Neuronal stem cell (in vitro differentiated cells): ENCODE data around the gene CHTF18.

Experiments used
- DNase-seq: peaks from one replicate; pipeline ENCODE4 v3.0.0-alpha.2; 2013; ENCODE audit warnings: low spot score
- H2AFZ ChIP-seq: one replicate; pipeline ENCODE4 v1.6.1; 2013; ENCODE audit warnings: mild to moderate bottlenecking, low read length, inconsistent platforms
- H2AK5ac ChIP-seq: 2 replicates; pipeline ENCODE4 v1.6.1; 2013; ENCODE audit warnings: low read depth, mild to moderate bottlenecking, inconsistent platforms, low read length, moderate library complexity, mixed read lengths
- H2BK120ac ChIP-seq: 2 replicates; pipeline ENCODE4 v1.6.1; 2013; ENCODE audit warnings: low read depth, mild to moderate bottlenecking, inconsistent platforms, low read length, moderate library complexity, mixed read lengths
- H2BK12ac ChIP-seq: one replicate; pipeline ENCODE4 v1.6.1; 2013; ENCODE audit warnings: low read length, inconsistent platforms
- H2BK15ac ChIP-seq: 2 replicates; pipeline ENCODE4 v1.6.1; 2013; ENCODE audit warnings: mild to moderate bottlenecking, low read length, inconsistent platforms, mixed read lengths
- H2BK5ac ChIP-seq: one replicate; pipeline ENCODE4 v1.6.1; 2013; ENCODE audit warnings: inconsistent platforms, mild to moderate bottlenecking, low read length, moderate library complexity
- H3K14ac ChIP-seq: one replicate; pipeline ENCODE4 v1.6.1; 2013; ENCODE audit warnings: low read length, inconsistent platforms
- H3K18ac ChIP-seq: 2 replicates; pipeline ENCODE4 v1.6.1; 2013; ENCODE audit warnings: low read length, inconsistent platforms
- H3K23ac ChIP-seq: 2 replicates; pipeline ENCODE4 v1.6.1; 2013; ENCODE audit warnings: low read depth, mild to moderate bottlenecking, mixed read lengths, low read length, inconsistent platforms; ENCODE audit not compliant: poor library complexity
- H3K27ac ChIP-seq: replicated peaks from 3 replicates; pipeline ENCODE4 v1.5.1; 2013; ENCODE audit warnings: low read length, inconsistent platforms
- H3K27me3 ChIP-seq, 3 experiments: 2 replicates each; pipeline ENCODE4 v1.6.1; 2013; ENCODE audit warnings: low read length in 3 of 3, mild to moderate bottlenecking in 2 of 3, inconsistent platforms in 1 of 3, low read depth in 1 of 3, mixed read lengths in 1 of 3, moderate library complexity in 1 of 3; ENCODE audit not compliant: control insufficient read depth in 3 of 3, insufficient read depth in 3 of 3
- H3K36me3 ChIP-seq, 2 donors: replicated peaks in 1 of 2; 2 replicates each; pipeline ENCODE4 v1.6.1; 2013; ENCODE audit warnings: low read length in 2 of 2; ENCODE audit not compliant: control insufficient read depth in 2 of 2, insufficient read depth in 2 of 2
- H3K4ac ChIP-seq: 2 replicates; pipeline ENCODE4 v1.6.1; 2013; ENCODE audit warnings: inconsistent platforms, mild to moderate bottlenecking, low read length, moderate library complexity
- H3K4me1 ChIP-seq, 2 donors: 1 replicate in 1 of 2; 2 replicates in 1 of 2; pipeline ENCODE4 v1.6.1; 2013; ENCODE audit warnings: low read length in 2 of 2, low read depth in 1 of 2; ENCODE audit not compliant: control insufficient read depth in 2 of 2, insufficient read depth in 1 of 2
- H3K4me2 ChIP-seq: one replicate; pipeline ENCODE4 v1.6.1; 2013; ENCODE audit warnings: mild to moderate bottlenecking, low read length, inconsistent platforms; ENCODE audit not compliant: insufficient read depth, poor library complexity, severe bottlenecking
- H3K4me3 ChIP-seq, 2 donors: 2 replicates each; pipeline ENCODE4 v1.5.1; 2013; ENCODE audit warnings: low read length in 2 of 2, mild to moderate bottlenecking in 2 of 2, inconsistent platforms in 1 of 2, moderate library complexity in 1 of 2
- H3K79me1 ChIP-seq: one replicate; pipeline ENCODE4 v1.6.1; 2013; ENCODE audit warnings: low read depth, mild to moderate bottlenecking, inconsistent platforms, low read length, moderate library complexity
- H3K9ac ChIP-seq: one replicate; pipeline ENCODE4 v1.6.1; 2013; ENCODE audit warnings: mild to moderate bottlenecking, low read depth, low read length, inconsistent platforms; ENCODE audit not compliant: poor library complexity
- H3K9me3 ChIP-seq, 2 donors: replicated peaks in 1 of 2; 2 replicates each; pipeline versions ENCODE3 to v1.6.1; 2013; ENCODE audit warnings: low read length in 2 of 2, mild to moderate bottlenecking in 2 of 2, inconsistent platforms in 1 of 2, low read depth in 1 of 2, mixed read lengths in 1 of 2, moderate library complexity in 1 of 2; ENCODE audit not compliant: control insufficient read depth in 2 of 2, insufficient read depth in 1 of 2
- H4K8ac ChIP-seq: one replicate; pipeline ENCODE4 v1.6.1; 2013; ENCODE audit warnings: low read depth, mild to moderate bottlenecking, inconsistent platforms, low read length, moderate library complexity
- H4K91ac ChIP-seq: one replicate; pipeline ENCODE4 v1.6.1; 2013; ENCODE audit warnings: low read length, low read depth, mild to moderate bottlenecking, inconsistent platforms; ENCODE audit not compliant: poor library complexity
- WGBS, 2 donors: extraction: QIAGEN DNeasy Blood & Tissue Kit; methylation state at CpG; one replicate each; pipeline ENCODE4 v1.1.7; 2013; ENCODE audit warnings: missing lambda C conversion rate in 2 of 2, mixed read lengths in 1 of 2; ENCODE audit not compliant: insufficient read length in 2 of 2, insufficient replicate concordance in 1 of 2; ENCODE audit errors: extremely low coverage in 2 of 2; 5-methylcytosine and 5-hydroxymethylcytosine counted together

Gene CHTF18

GRCh38 chr16:842711-843560 lies 54.5 kb downstream of the CHTF18 start:
- Histone ChIP-seq H2BK12ac (no peak overlapping the region), H3K18ac (peak overlapping the region; percentile 83), H2BK15ac (peak overlapping the region; percentile 79), H3K14ac (peak overlapping the region; percentile 47), H2AFZ (peak overlapping the region; percentile 77), H3K4ac (no peak overlapping the region), H3K23ac (peak overlapping the region; percentile 85), H3K9ac (no peak overlapping the region), H3K9me3 (peaks cover 5 to 12% of the 10 kb centered on the region in 2 donors), H3K4me1 (peaks cover 0 to 11% of the 10 kb centered on the region in 2 donors), H2BK5ac (no peak overlapping the region), H3K79me1 (peaks cover 2% of the 10 kb centered on the region), H3K4me2 (no peak overlapping the region), H4K8ac (peak overlapping the region; percentile 56), H3K36me3 (no peaks in the 10 kb centered on the region), H3K27ac (no peak overlapping the region), H2AK5ac (peak overlapping the region; percentile 36), H3K27me3 (no peaks in the 10 kb centered on the region), H3K4me3 (no peak overlapping the region), H2BK120ac (no peak overlapping the region), H4K91ac (no peak overlapping the region)
- DNase-seq: no peak
- WGBS, 2 donors: no CpG with 5 or more reads among the region's 33 CpGs

GRCh38 chr16:843771-844170 lies 55.4 kb downstream of the CHTF18 start:
- no peak overlapping the region for H3K4me3 ChIP-seq
- H3K23ac ChIP-seq: no peak overlapping the region
- whole genome bisulfite sequencing, 2 donors: no CpG with 5 or more reads among the region's 20 CpGs
- H3K4me2 ChIP-seq: no peak overlapping the region
- H2AK5ac ChIP-seq: no peak overlapping the region
- no peak overlapping the region for H2BK120ac ChIP-seq
- H2BK12ac ChIP-seq: no peak overlapping the region
- H3K27me3 ChIP-seq: no peaks in the 10 kb centered on the region
- no peak overlapping the region for H3K9ac ChIP-seq
- no peak overlapping the region for H4K91ac ChIP-seq
- no peak overlapping the region for H4K8ac ChIP-seq
- H3K79me1 ChIP-seq: peaks cover 2% of the 10 kb centered on the region
- no peak for DNase-seq
- no peak overlapping the region for H3K14ac ChIP-seq
- H3K4me1 ChIP-seq: peaks cover 0 to 11% of the 10 kb centered on the region in 2 donors
- H2BK15ac ChIP-seq: no peak overlapping the region
- no peak overlapping the region for H2BK5ac ChIP-seq
- no peaks in the 10 kb centered on the region for H3K36me3 ChIP-seq
- no peak overlapping the region for H3K4ac ChIP-seq
- peaks cover 8 to 19% of the 10 kb centered on the region in 2 donors for H3K9me3 ChIP-seq
- no peak overlapping the region for H3K27ac ChIP-seq
- no peak overlapping the region for H2AFZ ChIP-seq
- no peak overlapping the region for H3K18ac ChIP-seq

DNA sequence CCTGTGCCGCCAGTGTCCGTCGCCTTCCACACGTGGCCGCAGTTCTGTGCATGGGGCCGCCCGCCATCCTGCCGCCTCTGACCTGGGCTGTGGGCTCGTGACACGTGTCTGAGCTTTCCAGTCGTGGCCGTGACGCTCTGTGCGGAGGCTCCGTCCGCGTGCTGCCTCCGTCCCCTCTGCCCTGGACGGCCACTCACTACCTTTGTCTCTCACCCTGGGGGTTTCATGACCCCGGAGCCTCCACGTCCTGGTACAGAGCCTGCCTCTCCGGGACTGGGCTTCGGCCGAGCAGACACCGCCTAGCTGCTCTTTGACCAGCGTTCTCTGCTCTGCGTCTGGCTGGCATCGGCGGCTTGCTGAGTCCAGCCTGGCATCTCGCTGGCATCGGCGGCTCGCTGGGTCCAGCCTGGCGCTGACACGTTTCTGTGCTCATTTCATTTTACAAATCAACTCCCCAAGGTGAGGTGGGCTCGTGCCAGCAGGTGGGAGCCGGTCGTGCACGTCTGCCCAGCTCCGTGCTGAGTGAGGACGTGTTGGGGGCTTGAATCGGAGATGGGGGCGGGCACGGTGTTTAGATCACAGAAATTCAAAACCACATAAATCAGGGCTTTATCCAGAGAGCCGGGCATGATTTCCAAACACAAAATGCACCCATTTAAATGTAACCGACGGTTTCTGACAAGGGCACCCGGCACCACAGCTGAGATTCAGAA lies 56.4 kb downstream of the CHTF18 start:
- Histone ChIP-seq H3K4me2 (no peak overlapping the region), H3K9me3 (peaks cover 9 to 16% of the 10 kb centered on the region in 2 donors), H3K27ac (no peak overlapping the region), H2AFZ (no peak overlapping the region), H2AK5ac (peak overlapping the region; percentile 56), H3K23ac (no peak overlapping the region), H2BK5ac (peak overlapping the region; percentile 59), H3K4ac (no peak overlapping the region), H2BK12ac (peak overlapping the region; percentile 22), H3K36me3 (no peaks in the 10 kb centered on the region), H3K79me1 (peaks cover 2% of the 10 kb centered on the region), H2BK120ac (no peak overlapping the region), H3K18ac (peak overlapping the region; percentile 80), H3K4me3 (peak overlapping the region in 1 of 2 donors; percentile 45), H3K14ac (peak overlapping the region; percentile 56), H3K27me3 (no peaks in the 10 kb centered on the region), H2BK15ac (no peak overlapping the region), H4K8ac (no peak overlapping the region), H3K4me1 (peaks cover 0 to 11% of the 10 kb centered on the region in 2 donors), H3K9ac (peak overlapping the region; percentile 70), H4K91ac (no peak overlapping the region)
- WGBS, 2 donors: no CpG with 5 or more reads among the region's 48 CpGs
- no peak for DNase-seq

- Histone ChIP-seq H3K9ac (no peak overlapping the region), H3K4me3 (no peak overlapping the region), H3K4ac (no peak overlapping the region), H4K8ac (no peak overlapping the region), H4K91ac (no peak overlapping the region), H2AK5ac (no peak overlapping the region), H2AFZ (no peak overlapping the region), H3K27me3 (no peaks in the 10 kb centered on the region), H3K14ac (no peak overlapping the region), H3K27ac (no peak overlapping the region), H3K36me3 (no peaks in the 10 kb centered on the region), H3K18ac (no peak overlapping the region), H3K4me2 (no peak overlapping the region), H2BK120ac (no peak overlapping the region), H3K9me3 (peaks cover 15 to 22% of the 10 kb centered on the region in 2 donors), H3K79me1 (peaks cover 2% of the 10 kb centered on the region), H3K4me1 (peaks cover 0 to 11% of the 10 kb centered on the region in 2 donors), H2BK12ac (no peak overlapping the region), H2BK15ac (no peak overlapping the region), H3K23ac (no peak overlapping the region), H2BK5ac (peak overlapping the region; percentile 59)
- DNase-seq: no peak
- no CpG with 5 or more reads among the region's 26 CpGs for WGBS, 2 donors
Measured at GRCh38 chr16:845351-845745, 56.9 kb downstream of the CHTF18 start.
